ENCODE measurements around the gene G0S2.

- no peak for TF ChIP-seq CTCF (IDR thresholded peaks at IDR 0.05; ENCODE audit: insufficient read depth, low read length)
- TF ChIP-seq GABPA (IDR thresholded peaks at IDR 0.05; ENCODE audit: low read depth), result no peak
- no peak for TF ChIP-seq POLR2AphosphoS5 (IDR thresholded peaks at IDR 0.05; ENCODE audit: low read depth)
- no peak for TF ChIP-seq REST (IDR thresholded peaks at IDR 0.05; ENCODE audit: insufficient replicate concordance, low read depth)
Measured at GRCh38 chr1:209633335-209633997, 41.7 kb upstream of the G0S2 start.

Data from HL-60 (cell line).